HG03139 (cell line): ENCODE results near the gene PDS5B.
"Not testable (repeated sequence)": the region's sequence is repeated elsewhere in the genome, so short reads cannot be mapped to it uniquely, and the experiment has no call there.

ENCODE experiments used
- ATAC-seq: cut with Tn5 transposase; IDR thresholded peaks from one replicate; pipeline ENCODE4 v1.9.1; 2021; ENCODE audit not compliant: unreplicated experiment

Gene PDS5B

GRCh38 chr13:32722340-32722739, 136.1 kb downstream of the PDS5B start:
- no peak for ATAC-seq

- ATAC-seq = no peak
Measured at GRCh38 chr13:32723987-32724386, 137.7 kb downstream of the PDS5B start.

GRCh38 chr13:32726374-32727037, 140.3 kb downstream of the PDS5B start:
- no peak for ATAC-seq

GRCh38 chr13:32728327-32728726, 142.1 kb downstream of the PDS5B start:
- no peak for ATAC-seq

GRCh38 chr13:32729097-32729496, 142.8 kb downstream of the PDS5B start:
- ATAC-seq = not testable (repeated sequence)

GRCh38 chr13:32731074-32731473, 144.8 kb downstream of the PDS5B start:
- ATAC-seq = no peak

- no peak for ATAC-seq
Measured at GRCh38 chr13:32731576-32731975, 145.3 kb downstream of the PDS5B start.

GRCh38 chr13:32733690-32734089, 147.4 kb downstream of the PDS5B start:
- ATAC-seq = no peak

GRCh38 chr13:32734511-32734910, 148.3 kb downstream of the PDS5B start:
- no peak for ATAC-seq

- ATAC-seq = no peak
Measured at GRCh38 chr13:32735859-32736258, 149.6 kb downstream of the PDS5B start.

GRCh38 chr13:32736648-32737047, 150.4 kb downstream of the PDS5B start:
- ATAC-seq = no peak

GRCh38 chr13:32737111-32737571, 150.9 kb downstream of the PDS5B start:
- peak; percentile 66 for ATAC-seq

GRCh38 chr13:32737679-32738078, 151.4 kb downstream of the PDS5B start:
- peak; percentile 66 for ATAC-seq

GRCh38 chr13:32745509-32745908, 159.3 kb downstream of the PDS5B start:
- ATAC-seq = no peak

- ATAC-seq = no peak
Measured at GRCh38 chr13:32746474-32746873, 160.2 kb downstream of the PDS5B start.

- no peak for ATAC-seq
Measured at GRCh38 chr13:32748305-32748704, 162.1 kb downstream of the PDS5B start.

GRCh38 chr13:32751340-32751739, 165.1 kb downstream of the PDS5B start:
- no peak for ATAC-seq

- ATAC-seq = no peak
Measured at GRCh38 chr13:32752311-32752710, 166.1 kb downstream of the PDS5B start.

- no peak for ATAC-seq
Measured at GRCh38 chr13:32752997-32753606, 166.8 kb downstream of the PDS5B start.

GRCh38 chr13:32754179-32754578, 167.9 kb downstream of the PDS5B start:
- ATAC-seq = no peak

- no peak for ATAC-seq
Measured at GRCh38 chr13:32759152-32759551, 172.9 kb downstream of the PDS5B start.

GRCh38 chr13:32761472-32761871, 175.2 kb downstream of the PDS5B start:
- ATAC-seq = no peak

- ATAC-seq = no peak
Measured at GRCh38 chr13:32779119-32779518, 192.9 kb downstream of the PDS5B start.
